GM23338 (cell line): Measurements from ENCODE around the gene SDHA. TPM values are rescaled to one million over a fixed set of nuclear protein-coding genes. Genes with fewer than 3 reads are reported as not detected.
"Not testable (repeated sequence)": the region's sequence is repeated elsewhere in the genome, so short reads cannot be mapped to it uniquely, and the experiment has no call there.

Source experiments
- ATAC-seq: fragments of 200-7000 bp; cut with Tn5 transposase; 3 replicates; pipeline ENCODE4 v1.9.1; 2020
- DNase-seq: peaks from one replicate; pipeline ENCODE4 v3.0.0-alpha.2; 2015; ENCODE audit warnings: low spot score
- H2AFZ ChIP-seq: fragments of 200-600 bp; sonication (generic); 2 replicates; pipeline ENCODE4 v1.8.0; 2016; ENCODE audit warnings: antibody characterized with exemption, mild to moderate bottlenecking, moderate library complexity
- H3F3A ChIP-seq: fragments of 200-600 bp; sonication (generic); replicated peaks from 2 replicates; pipeline ENCODE4 v1.8.0; 2017; ENCODE audit warnings: antibody characterized with exemption, mixed run types, low read depth
- H3K27ac ChIP-seq: fragments of 200-600 bp; sonication (generic); 2 replicates; pipeline ENCODE4 v1.6.1; 2016; ENCODE audit warnings: low read depth
- H3K27me3 ChIP-seq: fragments of 200-600 bp; sonication (generic); 2 replicates; pipeline ENCODE4 v1.8.0; 2016; ENCODE audit warnings: mild to moderate bottlenecking, mixed run types, moderate library complexity; ENCODE audit not compliant: insufficient read depth
- H3K36me3 ChIP-seq: fragments of 200-600 bp; sonication (generic); 2 replicates; pipeline ENCODE4 v1.8.0; 2016; ENCODE audit warnings: mild to moderate bottlenecking; ENCODE audit not compliant: insufficient read depth
- H3K4me1 ChIP-seq: fragments of 200-600 bp; sonication (generic); 2 replicates; pipeline ENCODE4 v1.8.0; 2016; ENCODE audit warnings: mild to moderate bottlenecking, moderate library complexity; ENCODE audit not compliant: insufficient read depth
- H3K4me2 ChIP-seq: fragments of 200-600 bp; sonication (generic); 2 replicates; pipeline ENCODE4 v1.7.1; 2017; ENCODE audit warnings: mixed run types
- H3K4me3 ChIP-seq: fragments of 200-600 bp; sonication (generic); 2 replicates; pipeline ENCODE4 v1.6.1; 2016; ENCODE audit warnings: mixed run types
- H3K79me2 ChIP-seq: fragments of 200-600 bp; sonication (generic); replicated peaks from 2 replicates; pipeline ENCODE4 v1.8.0; 2017; ENCODE audit warnings: mild to moderate bottlenecking; ENCODE audit not compliant: insufficient read depth
- H3K9me2 ChIP-seq: fragments of 200-600 bp; sonication (generic); 2 replicates; pipeline ENCODE4 v1.8.0; 2017; ENCODE audit not compliant: insufficient read depth
- H4K20me1 ChIP-seq: fragments of 200-600 bp; sonication (generic); replicated peaks from 2 replicates; pipeline ENCODE4 v1.8.0; 2017; ENCODE audit warnings: mild to moderate bottlenecking; ENCODE audit not compliant: insufficient read depth
- H3K27ac Mint-ChIP-seq: 2 replicates; pipeline ENCODE4 v1.8.0; 2020; ENCODE audit warnings: inconsistent platforms, mild to moderate bottlenecking, moderate library complexity, mixed read lengths
- H3K27me3 Mint-ChIP-seq: 3 replicates; pipeline ENCODE4 v1.8.0; 2022; ENCODE audit warnings: low read depth, mild to moderate bottlenecking, moderate library complexity, mixed read lengths, inconsistent platforms; ENCODE audit not compliant: insufficient read depth, poor library complexity
- H3K36me3 Mint-ChIP-seq: 3 replicates; pipeline ENCODE4 v1.8.0; 2021; ENCODE audit warnings: low read depth, mild to moderate bottlenecking, inconsistent platforms, moderate library complexity, mixed read lengths
- H3K4me1 Mint-ChIP-seq: 3 replicates; pipeline ENCODE4 v1.8.0; 2020; ENCODE audit warnings: mild to moderate bottlenecking, inconsistent platforms, mixed read lengths
- H3K4me3 Mint-ChIP-seq: 3 replicates; pipeline ENCODE4 v1.8.0; 2021; ENCODE audit warnings: moderate library complexity, mild to moderate bottlenecking, inconsistent platforms, mixed read lengths
- H3K9me3 Mint-ChIP-seq: 3 replicates; pipeline ENCODE4 v1.8.0; 2020; ENCODE audit warnings: moderate library complexity, mild to moderate bottlenecking, inconsistent platforms, mixed read lengths
- CREB1 ChIP-seq: fragments of 250-450 bp; sonication (Bioruptor Pico); IDR thresholded peaks from 2 replicates; pipeline ENCODE4 v1.5.0; 2020; ENCODE audit warnings: low read depth, mild to moderate bottlenecking, moderate library complexity
- EZH2 ChIP-seq: fragments of 200-600 bp; sonication (generic); IDR thresholded peaks from one replicate; pipeline ENCODE4 v1.8.0; 2017; ENCODE audit warnings: antibody characterized with exemption, mild to moderate bottlenecking, low read depth; ENCODE audit not compliant: unreplicated experiment
- EZH2phosphoT487 ChIP-seq: fragments of 200-600 bp; sonication (generic); IDR thresholded peaks from one replicate; pipeline ENCODE4 v1.8.1; 2018; ENCODE audit warnings: antibody characterized with exemption; ENCODE audit not compliant: unreplicated experiment
- JUNB ChIP-seq: IDR thresholded peaks from one replicate; pipeline ENCODE4 v1.6.1; 2016; ENCODE audit warnings: antibody characterized with exemption; ENCODE audit not compliant: unreplicated experiment
- NANOG ChIP-seq: IDR thresholded peaks from 2 replicates; pipeline ENCODE4 v1.6.1; 2016; ENCODE audit warnings: antibody characterized with exemption, borderline replicate concordance
- POLR2AphosphoS5 ChIP-seq: IDR thresholded peaks from 2 replicates; pipeline ENCODE4 v1.6.1; 2016; ENCODE audit warnings: antibody characterized with exemption, low read depth
- REST ChIP-seq: IDR thresholded peaks from one replicate; pipeline ENCODE4 v1.6.1; 2018; ENCODE audit warnings: antibody characterized with exemption; ENCODE audit not compliant: unreplicated experiment
- STAT1 ChIP-seq: IDR thresholded peaks from one replicate; pipeline ENCODE4 v1.6.1; 2016; ENCODE audit warnings: antibody characterized with exemption; ENCODE audit not compliant: unreplicated experiment
- ZNF114 ChIP-seq: fragments of 250-450 bp; sonication (Bioruptor Pico); IDR thresholded peaks from 2 replicates; pipeline ENCODE4 v1.5.0; 2020; ENCODE audit warnings: mild to moderate bottlenecking, moderate library complexity
- ZNF331 ChIP-seq: fragments of 250-450 bp; sonication (Bioruptor Pico); IDR thresholded peaks from 2 replicates; pipeline ENCODE4 v1.5.0; 2020; ENCODE audit warnings: low read depth, mild to moderate bottlenecking, moderate library complexity
- ZNF462 ChIP-seq: fragments of 250-450 bp; sonication (Bioruptor Pico); IDR thresholded peaks from 2 replicates; pipeline ENCODE4 v1.5.0; 2020; ENCODE audit warnings: mild to moderate bottlenecking, moderate library complexity
- polyA plus RNA-seq: library from polyadenylated mRNA; unstranded; fragments of >200 nt; fragmentation: Nextera tagmentation; extraction: Ambion mirVana; gene quantifications from 2 replicates; pipeline ENCODE4 v1.2.1, GENCODE V29; 2016
- total RNA-seq: library from RNA; depleted of rRNA; stranded (reverse); fragments of >200 nt; shearing (Covaris generic); gene quantifications from 2 replicates; pipeline ENCODE4 v1.2.3, GENCODE V29; 2014

Gene SDHA
- total and polyA plus RNA-seq, 2 experiments from 2014 or later = 62.2 to 70.6 TPM

- H3K4me2 ChIP-seq = no peak overlapping the region
- H3K79me2 ChIP-seq = peaks cover 9% of the 10 kb centered on the region
- no peak overlapping the region for H3K4me3 Mint-ChIP-seq
- H3K27me3 Mint-ChIP-seq = peaks cover 1% of the 10 kb centered on the region
- H3K4me1 ChIP-seq = peaks cover 2% of the 10 kb centered on the region; the same call in 1 of the 2 replicates
- H3K9me3 Mint-ChIP-seq = peaks cover 3% of the 10 kb centered on the region; the same call in 2 of the 3 replicates
- DNase-seq = peak; percentile 35
- TF ChIP-seq REST (no peak), CREB1 (no peak), EZH2 (no peak), JUNB (no peak), EZH2phosphoT487 (no peak), ZNF331 (CRISPR knock-in tag) (no peak), ZNF462 (CRISPR knock-in tag) (no peak), POLR2AphosphoS5 (no peak), STAT1 (no peak), NANOG (no peak), ZNF114 (CRISPR knock-in tag) (no peak)
- no peak overlapping the region for H3K4me3 ChIP-seq
- no peak overlapping the region for H2AFZ ChIP-seq
- H3K27me3 ChIP-seq = no peaks in the 10 kb centered on the region
- H3K36me3 ChIP-seq = no peaks in the 10 kb centered on the region
- H3K27ac ChIP-seq = no peak overlapping the region
- no peaks in the 10 kb centered on the region for H3F3A ChIP-seq
- H3K9me2 ChIP-seq = no peaks in the 10 kb centered on the region
- ATAC-seq = no peak
- H3K36me3 Mint-ChIP-seq = peaks cover 10% of the 10 kb centered on the region
- peaks cover 43% of the 10 kb centered on the region for H3K4me1 Mint-ChIP-seq
- H3K27ac Mint-ChIP-seq = peak overlapping the region; percentile 69
- H4K20me1 ChIP-seq = no peaks in the 10 kb centered on the region; the same call in 1 of the 2 replicates
Measured at GRCh38 chr5:302966-303365, 84.8 kb downstream of the SDHA start.

- ATAC-seq, DNase-seq, H3K27ac Mint-ChIP-seq, H3K4me1 ChIP-seq, H3K79me2 ChIP-seq, H3K4me2 ChIP-seq, H3K4me3 Mint-ChIP-seq, H4K20me1 ChIP-seq, H3K27me3 Mint-ChIP-seq, H2AFZ ChIP-seq, H3K36me3 ChIP-seq, H3K9me3 Mint-ChIP-seq, H3K4me3 ChIP-seq, H3K27ac ChIP-seq, H3F3A ChIP-seq, H3K9me2 ChIP-seq, H3K27me3 ChIP-seq: not testable (repeated sequence)
- H3K4me1 Mint-ChIP-seq = peaks cover 43% of the 10 kb centered on the region
- peaks cover 13% of the 10 kb centered on the region for H3K36me3 Mint-ChIP-seq
Measured at GRCh38 chr5:303741-304140, 85.6 kb downstream of the SDHA start.
